IMR-90 (cell line): ENCODE data around the gene RASAL1. TPM values are rescaled to one million over a fixed set of nuclear protein-coding genes. Genes with fewer than 3 reads are reported as not detected.

Source experiments
- ATAC-seq: fragments of 200-7000 bp; cut with Tn5 transposase; 2 replicates; pipeline ENCODE4 v1.9.1; 2020; ENCODE audit warnings: low read depth, mild to moderate bottlenecking, moderate library complexity
- BruUV-seq: library from RNA; stranded (reverse); fragments of 400-500 nt; replicated peaks from 2 replicates; lab custom pipeline; 2021; lab: Mats Ljungman, UMichigan
- CTCF ChIA-PET: fragments of 300-600 bp; formaldehyde crosslinking; extraction: SDS; loops from one replicate; lab custom pipeline; 2021; ENCODE audit warnings: antibody characterized with exemption; lab: Yijun Ruan, JAX
- POLR2A ChIA-PET: fragments of 300-600 bp; sonication (Branson Sonifier 250); formaldehyde crosslinking; loops from one replicate; lab custom pipeline; 2022; ENCODE audit warnings: antibody characterized with exemption; ENCODE audit not compliant: unreplicated experiment; lab: Charles Lee
- DNase-seq: peaks from one replicate; pipeline ENCODE4 v3.0.0; 2013
- H2AFZ ChIP-seq: replicated peaks from 2 replicates; pipeline ENCODE3; 2013; ENCODE audit warnings: low read length, mild to moderate bottlenecking; ENCODE audit not compliant: poor library complexity
- H2AK5ac ChIP-seq: 2 replicates; pipeline ENCODE4 v1.6.1; 2013; ENCODE audit warnings: low read depth, low read length, inconsistent platforms
- H2AK9ac ChIP-seq: replicated peaks from 2 replicates; pipeline ENCODE3; 2013; ENCODE audit warnings: mild to moderate bottlenecking, low read depth, low read length, moderate library complexity; ENCODE audit not compliant: poor library complexity
- H2BK120ac ChIP-seq: 2 replicates; pipeline ENCODE4 v1.6.1; 2013; ENCODE audit warnings: low read depth, low read length, inconsistent platforms
- H2BK15ac ChIP-seq: 3 replicates; pipeline ENCODE4 v1.6.1; 2013; ENCODE audit warnings: low read depth, low read length, inconsistent platforms
- H2BK20ac ChIP-seq: 2 replicates; pipeline ENCODE4 v1.6.1; 2013; ENCODE audit warnings: low read depth, mild to moderate bottlenecking, inconsistent platforms, low read length, moderate library complexity
- H2BK5ac ChIP-seq: 2 replicates; pipeline ENCODE4 v1.6.1; 2013; ENCODE audit warnings: mild to moderate bottlenecking, low read depth, low read length, inconsistent platforms; ENCODE audit not compliant: poor library complexity, severe bottlenecking
- H3K14ac ChIP-seq: replicated peaks from 2 replicates; pipeline ENCODE4 v1.6.1; 2013; ENCODE audit warnings: low read depth, low read length, inconsistent platforms
- H3K18ac ChIP-seq: 2 replicates; pipeline ENCODE4 v1.6.1; 2013; ENCODE audit warnings: low read depth, low read length, control low read depth
- H3K23ac ChIP-seq: 2 replicates; pipeline ENCODE4 v1.6.1; 2013; ENCODE audit warnings: low read depth, low read length, inconsistent platforms
- H3K27ac ChIP-seq: 2 replicates; pipeline ENCODE4 v1.5.1; 2013; ENCODE audit warnings: mild to moderate bottlenecking, control low read depth, low read length; ENCODE audit not compliant: insufficient read depth
- H3K27me3 ChIP-seq: 2 replicates; pipeline ENCODE4 v1.6.1; 2013; ENCODE audit warnings: low read length; ENCODE audit not compliant: control insufficient read depth, insufficient read depth
- H3K36me3 ChIP-seq: 2 replicates; pipeline ENCODE4 v1.6.1; 2013; ENCODE audit warnings: low read length, mixed read lengths; ENCODE audit not compliant: control insufficient read depth, insufficient read depth
- H3K4ac ChIP-seq: 2 replicates; pipeline ENCODE4 v1.6.1; 2013; ENCODE audit warnings: low read depth, low read length, inconsistent platforms
- H3K4me1 ChIP-seq: 2 replicates; pipeline ENCODE4 v1.6.1; 2013; ENCODE audit warnings: low read length, mixed read lengths; ENCODE audit not compliant: control insufficient read depth, insufficient read depth
- H3K4me2 ChIP-seq: 2 replicates; pipeline ENCODE4 v1.6.1; 2013; ENCODE audit warnings: low read depth, mild to moderate bottlenecking, control low read depth, low read length, moderate library complexity
- H3K4me3 ChIP-seq: 2 replicates; pipeline ENCODE4 v1.5.1; 2013; ENCODE audit warnings: low read depth, mild to moderate bottlenecking, control low read depth, low read length, moderate library complexity; ENCODE audit not compliant: insufficient read depth
- H3K56ac ChIP-seq: 2 replicates; pipeline ENCODE4 v1.6.1; 2013; ENCODE audit warnings: low read length, inconsistent platforms; ENCODE audit not compliant: insufficient read depth; ENCODE audit errors: extremely low read depth
- H3K79me1 ChIP-seq, 2 experiments: 2 replicates each; pipeline ENCODE4 v1.6.1; 2013; ENCODE audit warnings: low read length in 2 of 2, inconsistent platforms in 1 of 2, low read depth in 1 of 2
- H3K9ac ChIP-seq: 2 replicates; pipeline ENCODE4 v1.6.1; 2013; ENCODE audit warnings: low read depth, low read length, control low read depth
- H3K9me1 ChIP-seq: 2 replicates; pipeline ENCODE4 v1.6.1; 2013; ENCODE audit warnings: low read length, inconsistent platforms; ENCODE audit not compliant: insufficient read depth
- H3K9me3 ChIP-seq: 2 replicates; pipeline ENCODE4 v1.6.1; 2013; ENCODE audit warnings: low read length; ENCODE audit not compliant: control insufficient read depth, insufficient read depth
- H4K20me1 ChIP-seq: 2 replicates; pipeline ENCODE4 v1.6.1; 2013; ENCODE audit warnings: low read length, inconsistent platforms; ENCODE audit not compliant: insufficient read depth
- H4K5ac ChIP-seq: 2 replicates; pipeline ENCODE4 v1.6.1; 2013; ENCODE audit warnings: mild to moderate bottlenecking, low read depth, low read length, control low read depth
- H4K8ac ChIP-seq, 2 experiments: 2 replicates each; pipeline ENCODE4 v1.6.1; 2013; ENCODE audit warnings: low read depth in 2 of 2, low read length in 2 of 2, control low read depth in 1 of 2, inconsistent platforms in 1 of 2
- H4K91ac ChIP-seq: 2 replicates; pipeline ENCODE4 v1.6.1; 2013; ENCODE audit warnings: low read depth, low read length, inconsistent platforms; ENCODE audit not compliant: insufficient read depth
- BHLHE40 ChIP-seq: fragments of 150-350 bp; IDR thresholded peaks from 2 replicates; pipeline ENCODE4 v1.6.1; 2016; ENCODE audit warnings: mild to moderate bottlenecking, low read depth, low read length
- CEBPB ChIP-seq: IDR thresholded peaks from 2 replicates; pipeline ENCODE4 v1.6.1; 2012; ENCODE audit warnings: low read depth, low read length, improper control_type of control experiment
- CHD1 ChIP-seq: IDR thresholded peaks from 2 replicates; pipeline ENCODE4 v1.6.1; 2012; ENCODE audit warnings: low read depth, low read length, improper control_type of control experiment
- CTCF ChIP-seq: conservative IDR thresholded peaks from 2 replicates; pipeline ENCODE4 v1.5.1; 2012; ENCODE audit warnings: mild to moderate bottlenecking, low read depth, low read length, improper control_type of control experiment
- ELK1 ChIP-seq: fragments of 150-350 bp; IDR thresholded peaks from 2 replicates; pipeline ENCODE4 v1.6.1; 2016; ENCODE audit warnings: low read depth, mild to moderate bottlenecking, low read length, moderate library complexity, borderline replicate concordance
- FOS ChIP-seq: fragments of 150-350 bp; IDR thresholded peaks from 2 replicates; pipeline ENCODE4 v1.6.1; 2016; ENCODE audit warnings: low read depth, low read length
- MAZ ChIP-seq: IDR thresholded peaks from 2 replicates; pipeline ENCODE4 v1.6.1; 2012; ENCODE audit warnings: low read depth, mild to moderate bottlenecking, low read length, improper control_type of control experiment, moderate library complexity, borderline replicate concordance
- MXI1 ChIP-seq: IDR thresholded peaks from 2 replicates; pipeline ENCODE4 v1.6.1; 2012; ENCODE audit warnings: low read depth, mild to moderate bottlenecking, low read length, moderate library complexity, borderline replicate concordance
- NFE2L2 ChIP-seq: fragments of 150-350 bp; IDR thresholded peaks from 2 replicates; pipeline ENCODE4 v1.6.1; 2016; ENCODE audit warnings: low read depth, mild to moderate bottlenecking, low read length
- POLR2A ChIP-seq: IDR thresholded peaks from 2 replicates; pipeline ENCODE4 v1.6.1; 2012; ENCODE audit warnings: mild to moderate bottlenecking, low read depth, low read length
- RAD21 ChIP-seq: IDR thresholded peaks from 2 replicates; pipeline ENCODE4 v1.6.1; 2012; ENCODE audit warnings: low read length, improper control_type of control experiment
- RCOR1 ChIP-seq: IDR thresholded peaks from 2 replicates; pipeline ENCODE4 v1.6.1; 2012; ENCODE audit warnings: mild to moderate bottlenecking, low read length, improper control_type of control experiment; ENCODE audit not compliant: insufficient replicate concordance
- RFX5 ChIP-seq: IDR thresholded peaks from 2 replicates; pipeline ENCODE4 v1.8.0; 2012; ENCODE audit warnings: low read depth, mild to moderate bottlenecking, low read length, moderate library complexity
- SMC3 ChIP-seq: fragments of 150-350 bp; IDR thresholded peaks from 2 replicates; pipeline ENCODE4 v1.6.1; 2016; ENCODE audit warnings: low read depth, mild to moderate bottlenecking, antibody characterized with exemption, low read length, moderate library complexity
- USF2 ChIP-seq: fragments of 150-350 bp; IDR thresholded peaks from 2 replicates; pipeline ENCODE4 v1.6.1; 2017; ENCODE audit warnings: mild to moderate bottlenecking, antibody characterized with exemption, low read length, low read depth
- WGBS, 2 experiments: methylation state at CpG; one replicate each; pipeline versions ENCODE4 v1.1.5 to v1.1.7; 2013; ENCODE audit warnings: missing lambda C conversion rate in 2 of 2; ENCODE audit not compliant: insufficient read length in 1 of 2; ENCODE audit errors: extremely low coverage in 2 of 2; 5-methylcytosine and 5-hydroxymethylcytosine counted together
- dilution Hi-C: fragments of 300-500 bp; cut with HindIII; formaldehyde crosslinking; loops from one replicate; pipeline ENCODE4 v1.14.3; 2018; ENCODE audit warnings: low sequenced_read_pairs; ENCODE audit not compliant: unreplicated experiment
- in situ Hi-C: fragments of 300-500 bp; cut with MboI; formaldehyde crosslinking; loops from 3 replicates; pipeline ENCODE4 v1.14.3; 2019; ENCODE audit warnings: low sequenced_read_pairs, inconsistent platforms, mixed read lengths
- intact Hi-C: fragments of 100-400 bp; cut with micrococcal nuclease; formaldehyde crosslinking; loops from 2 replicates; pipeline ENCODE4 v1.10.0; 2022
- polyA plus RNA-seq, 3 experiments: library from polyadenylated mRNA; depleted of rRNA; stranded (reverse); fragments of >200 nt; gene quantifications; 2 replicates each; pipeline ENCODE4 v1.2.3, GENCODE V29; 2012; ENCODE audit warnings: low replicate concordance in 1 of 3
- total RNA-seq: library from RNA; depleted of rRNA; stranded (reverse); fragments of >200 nt; gene quantifications from 2 replicates; pipeline ENCODE4 v1.2.3, GENCODE V29; 2012

Gene RASAL1
- total and polyA plus RNA-seq, 2 of the 4 experiments (the other 2 are of a cell fraction): not detected

- no peak overlapping the region for H2BK20ac ChIP-seq
- H3K23ac ChIP-seq: no peak overlapping the region
- no peak overlapping the region for H4K8ac ChIP-seq
- no peaks in the 10 kb centered on the region for H3K9me1 ChIP-seq
- ATAC-seq (no peak), DNase-seq (no peak)
- no peak overlapping the region for H3K4me3 ChIP-seq
- no peak overlapping the region for H4K91ac ChIP-seq
- POLR2A ChIA-PET: no interaction called here
- CTCF ChIA-PET: no interaction called here
- H3K14ac ChIP-seq: no peak overlapping the region
- H3K9me3 ChIP-seq: no peaks in the 10 kb centered on the region
- no peak for TF ChIP-seq CTCF
- no peak for TF ChIP-seq BHLHE40
- no peak for TF ChIP-seq USF2
- TF ChIP-seq ELK1: no peak
- no peak for TF ChIP-seq SMC3
- TF ChIP-seq RFX5: no peak
- no peak for TF ChIP-seq MXI1
- no peak for TF ChIP-seq RAD21
- no peak for TF ChIP-seq FOS
- TF ChIP-seq POLR2A: no peak
- no peak for TF ChIP-seq MAZ
- TF ChIP-seq NFE2L2: no peak
- no peak for TF ChIP-seq RCOR1
- no peak for TF ChIP-seq CEBPB
- TF ChIP-seq CHD1: no peak
- in situ Hi-C loops (loop anchor here (5.0 kb wide), 1 partner anchor 124 kb away; no protein-coding TSS in a partner anchor), intact Hi-C loops (no loop called here), dilution Hi-C loops (no loop called here)
- H3K4ac ChIP-seq: no peak overlapping the region
- no peak overlapping the region for H2AK9ac ChIP-seq
- no peak overlapping the region for H2BK120ac ChIP-seq
- no peak overlapping the region for H3K18ac ChIP-seq
- no peak overlapping the region for H3K9ac ChIP-seq
- no TSS peak for BruUV-seq
- H2AK5ac ChIP-seq: no peak overlapping the region
- peaks cover 2% of the 10 kb centered on the region for H4K20me1 ChIP-seq
- H3K56ac ChIP-seq: no peak overlapping the region
- no peak overlapping the region for H2BK5ac ChIP-seq
- peaks cover 5 to 7% of the 10 kb centered on the region in 2 experiments; a peak in 2 of 4 replicates for H3K79me1 ChIP-seq
- peaks cover 2% of the 10 kb centered on the region; the same call in 1 of the 2 replicates for H3K4me1 ChIP-seq
- H3K27me3 ChIP-seq: no peaks in the 10 kb centered on the region
- no peak overlapping the region for H2AFZ ChIP-seq
- WGBS, 2 experiments: 100% methylated on average over 2 of the region's 4 CpGs; no CpG with 5 or more reads in 1 of the 2 experiments
- no peak overlapping the region for H3K4me2 ChIP-seq
- H4K5ac ChIP-seq: no peak overlapping the region
- no peak overlapping the region for H3K27ac ChIP-seq
- peaks cover 63% of the 10 kb centered on the region for H3K36me3 ChIP-seq
- no peak overlapping the region for H2BK15ac ChIP-seq
Observed at GRCh38 chr12:113170926-113171325, 35.4 kb upstream of the RASAL1 start.
